GM12891 (cell line): ENCODE results near the gene SLC39A7.

ENCODE experiments used
- POLR2A ChIP-seq: IDR thresholded peaks from 2 replicates; pipeline ENCODE4 v1.6.1; 2011; ENCODE audit warnings: low read depth, low read length, control low read depth
- POLR2AphosphoS5 ChIP-seq: IDR thresholded peaks from 2 replicates; pipeline ENCODE4 v1.6.1; 2011; ENCODE audit warnings: low read depth, low read length, control low read depth
- POU2F2 ChIP-seq: IDR thresholded peaks from 2 replicates; pipeline ENCODE4 v1.6.1; 2011; ENCODE audit warnings: low read depth, mild to moderate bottlenecking, control low read depth, low read length, moderate library complexity
- SPI1 ChIP-seq: IDR thresholded peaks from 2 replicates; pipeline ENCODE4 v1.6.1; 2011; ENCODE audit warnings: low read depth, low read length, control low read depth
- TAF1 ChIP-seq: IDR thresholded peaks from 2 replicates; pipeline ENCODE4 v1.6.1; 2011; ENCODE audit warnings: low read depth, low read length, control low read depth

DNA sequence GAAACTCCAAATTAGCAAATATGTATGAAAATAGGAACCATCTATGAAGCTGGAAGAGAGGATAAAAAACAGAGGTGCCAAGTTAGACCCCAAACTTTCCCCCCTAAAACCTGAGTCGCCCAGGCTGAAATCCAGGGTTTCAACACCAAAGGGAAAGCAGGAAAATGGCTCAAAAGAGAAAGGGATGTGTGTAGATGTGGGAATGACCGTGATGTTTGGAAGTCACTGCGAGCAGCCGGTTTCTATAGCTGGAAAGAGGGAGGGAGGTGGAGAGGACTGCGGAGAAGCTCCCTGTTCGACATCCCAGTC, 12.1 kb downstream of the SLC39A7 start:
- TF ChIP-seq POLR2AphosphoS5 = peak; percentile 50; the same call in 1 of the 2 replicates
- TF ChIP-seq POLR2A = peak; percentile 63; the same call in 1 of the 2 replicates
- no peak for TF ChIP-seq TAF1
- TF ChIP-seq SPI1 = no peak
- TF ChIP-seq POU2F2 = no peak
